GM12864 (cell line): ENCODE data around the gene GET3.
A peak's percentile ranks its signal among the peaks of the same experiment; 100 is the strongest.
"Not testable (repeated sequence)": the region's sequence is repeated elsewhere in the genome, so short reads cannot be mapped to it uniquely, and the experiment has no call there.

Source experiments
- DNase-seq: peaks from one replicate; pipeline ENCODE4 v3.0.0-alpha.2; 2011; ENCODE audit warnings: low read depth
- H3K4me3 ChIP-seq: 2 replicates; pipeline ENCODE4 v1.5.1; 2011; ENCODE audit warnings: mild to moderate bottlenecking, low read depth, low read length, control low read depth
- TF ChIP-seq, protein P1 (sequence below): IDR thresholded peaks from 2 replicates; pipeline ENCODE4 v1.5.1; 2011; ENCODE audit warnings: low read depth, mild to moderate bottlenecking, moderate library complexity, low read length, control low read depth, inconsistent platforms; ENCODE audit errors: missing control alignments

GET3 gene

DNA sequence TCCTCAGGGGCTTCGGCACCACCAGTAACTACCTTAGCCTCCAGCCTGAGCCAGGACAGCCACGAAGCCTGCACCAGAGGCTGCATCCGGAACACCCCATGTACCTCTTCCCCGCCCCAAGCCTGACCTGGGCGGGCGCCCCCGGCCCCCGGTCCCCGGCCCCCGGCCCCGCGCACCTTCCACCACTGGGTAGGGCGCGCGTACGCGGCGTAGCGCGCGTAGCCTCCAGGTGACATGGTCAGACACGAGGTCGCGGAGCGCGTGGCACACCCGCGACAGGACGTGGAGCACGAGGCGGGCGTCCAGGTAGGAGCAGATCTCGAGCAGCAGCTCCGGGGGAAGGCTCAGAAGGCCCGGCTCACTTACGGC is 41.3 kb upstream of the GET3 start:
- TF ChIP-seq, protein P1, sequence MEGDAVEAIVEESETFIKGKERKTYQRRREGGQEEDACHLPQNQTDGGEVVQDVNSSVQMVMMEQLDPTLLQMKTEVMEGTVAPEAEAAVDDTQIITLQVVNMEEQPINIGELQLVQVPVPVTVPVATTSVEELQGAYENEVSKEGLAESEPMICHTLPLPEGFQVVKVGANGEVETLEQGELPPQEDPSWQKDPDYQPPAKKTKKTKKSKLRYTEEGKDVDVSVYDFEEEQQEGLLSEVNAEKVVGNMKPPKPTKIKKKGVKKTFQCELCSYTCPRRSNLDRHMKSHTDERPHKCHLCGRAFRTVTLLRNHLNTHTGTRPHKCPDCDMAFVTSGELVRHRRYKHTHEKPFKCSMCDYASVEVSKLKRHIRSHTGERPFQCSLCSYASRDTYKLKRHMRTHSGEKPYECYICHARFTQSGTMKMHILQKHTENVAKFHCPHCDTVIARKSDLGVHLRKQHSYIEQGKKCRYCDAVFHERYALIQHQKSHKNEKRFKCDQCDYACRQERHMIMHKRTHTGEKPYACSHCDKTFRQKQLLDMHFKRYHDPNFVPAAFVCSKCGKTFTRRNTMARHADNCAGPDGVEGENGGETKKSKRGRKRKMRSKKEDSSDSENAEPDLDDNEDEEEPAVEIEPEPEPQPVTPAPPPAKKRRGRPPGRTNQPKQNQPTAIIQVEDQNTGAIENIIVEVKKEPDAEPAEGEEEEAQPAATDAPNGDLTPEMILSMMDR = no peak
- no peak for DNase-seq
- peak overlapping the region; percentile 95 for H3K4me3 ChIP-seq

DNA sequence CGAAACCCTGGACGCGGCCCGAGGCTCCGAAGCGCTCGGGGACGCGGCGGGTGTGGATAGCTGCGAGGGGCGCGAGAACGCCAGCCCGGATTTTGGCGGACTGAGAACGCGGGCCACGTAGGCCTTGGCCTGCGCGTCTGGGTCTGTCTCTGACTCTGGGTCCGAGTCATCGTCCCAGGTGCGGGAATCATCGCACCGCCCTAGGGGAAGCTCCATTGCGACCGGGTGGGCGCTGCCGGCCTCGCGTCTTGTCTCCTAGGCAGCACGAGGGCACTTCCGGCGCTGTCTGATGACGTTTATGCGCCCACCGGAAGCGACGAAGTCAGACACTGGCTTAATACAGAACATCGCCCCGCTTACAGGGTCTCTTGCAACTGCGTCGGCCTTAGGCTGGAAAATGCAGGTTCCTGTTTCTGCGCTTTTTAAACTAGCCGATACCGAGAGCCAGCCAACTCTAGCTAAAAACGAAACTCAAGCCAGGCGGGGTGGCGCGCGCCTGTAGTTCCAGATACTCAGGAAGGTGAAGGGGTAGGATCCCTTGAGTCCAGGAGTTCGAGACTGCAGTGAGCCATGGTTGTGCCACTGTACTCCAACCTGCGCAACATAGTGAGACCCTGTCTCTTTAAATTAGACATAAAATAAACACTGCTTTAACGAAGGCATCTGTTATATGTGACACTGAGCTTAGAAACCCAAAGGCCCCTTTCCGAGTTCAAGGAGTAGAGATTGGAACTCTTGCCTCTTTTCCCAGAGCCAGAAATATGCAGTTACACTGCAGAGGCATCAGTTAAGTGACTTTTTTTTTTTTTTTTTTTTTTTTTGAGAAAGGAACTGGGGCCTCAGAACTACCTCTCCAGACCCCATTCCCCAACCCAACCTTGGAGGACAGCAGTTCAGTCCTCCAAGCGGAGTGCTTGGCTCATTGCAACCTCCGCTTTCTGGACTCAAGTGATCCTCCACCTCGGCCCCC is 40.6 kb upstream of the GET3 start, which contains the start of gene FBXW9:
TSS of gene FBXW9 (minus strand) at position 266 of the 970 bp plus-strand sequence. CDS start at position 216, 50 bp downstream.
- TF ChIP-seq, protein P1 = peak; percentile 2
- peak; percentile 95 for DNase-seq
- H3K4me3 ChIP-seq = peak within 1 kb of the TSS; percentile 95

DNA sequence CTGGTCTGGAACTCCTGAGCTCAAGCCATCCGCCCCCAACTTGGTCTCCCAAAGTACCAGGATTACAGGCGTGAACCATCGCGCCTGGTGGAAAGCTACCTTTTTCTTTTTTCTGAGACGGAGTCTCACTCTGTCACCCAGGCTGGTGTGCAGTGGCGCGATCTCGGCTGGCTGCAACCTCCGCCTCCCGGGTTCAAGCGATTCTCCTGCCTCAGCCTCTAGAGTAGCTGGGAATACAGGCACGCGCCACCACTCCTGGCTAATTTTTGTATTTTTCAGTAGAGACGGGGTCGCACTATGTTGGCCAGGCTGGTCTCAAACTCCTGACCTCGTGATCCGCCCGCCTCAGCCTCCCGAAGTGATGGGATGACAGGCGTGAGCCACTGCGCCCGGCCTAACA is 39.9 kb upstream of the GET3 start:
- not testable (repeated sequence) for DNase-seq
- peak overlapping the region; percentile 95; the same call in 1 of the 2 replicates for H3K4me3 ChIP-seq

DNA sequence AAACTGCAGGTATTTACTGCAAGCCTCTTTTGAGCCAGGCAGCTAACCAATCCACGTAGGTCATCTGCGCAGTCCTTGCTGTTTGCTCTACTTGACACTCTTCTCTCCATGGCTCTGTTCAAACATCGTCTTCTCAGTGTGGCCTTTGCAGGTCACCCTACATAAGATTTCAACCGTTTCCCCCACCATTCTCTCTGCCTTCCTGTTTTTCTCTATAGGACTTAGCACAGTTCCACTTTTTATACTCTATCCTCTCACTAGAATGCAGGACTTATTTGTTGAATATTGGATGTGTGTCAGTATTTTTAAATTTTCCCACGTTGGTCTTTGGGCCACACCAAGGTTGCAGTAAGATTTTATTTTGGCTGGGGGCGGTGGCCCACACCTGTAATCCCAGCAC is 39.2 kb upstream of the GET3 start:
- H3K4me3 ChIP-seq = no peak overlapping the region
- no peak for DNase-seq
- TF ChIP-seq, protein P1 = no peak

DNA sequence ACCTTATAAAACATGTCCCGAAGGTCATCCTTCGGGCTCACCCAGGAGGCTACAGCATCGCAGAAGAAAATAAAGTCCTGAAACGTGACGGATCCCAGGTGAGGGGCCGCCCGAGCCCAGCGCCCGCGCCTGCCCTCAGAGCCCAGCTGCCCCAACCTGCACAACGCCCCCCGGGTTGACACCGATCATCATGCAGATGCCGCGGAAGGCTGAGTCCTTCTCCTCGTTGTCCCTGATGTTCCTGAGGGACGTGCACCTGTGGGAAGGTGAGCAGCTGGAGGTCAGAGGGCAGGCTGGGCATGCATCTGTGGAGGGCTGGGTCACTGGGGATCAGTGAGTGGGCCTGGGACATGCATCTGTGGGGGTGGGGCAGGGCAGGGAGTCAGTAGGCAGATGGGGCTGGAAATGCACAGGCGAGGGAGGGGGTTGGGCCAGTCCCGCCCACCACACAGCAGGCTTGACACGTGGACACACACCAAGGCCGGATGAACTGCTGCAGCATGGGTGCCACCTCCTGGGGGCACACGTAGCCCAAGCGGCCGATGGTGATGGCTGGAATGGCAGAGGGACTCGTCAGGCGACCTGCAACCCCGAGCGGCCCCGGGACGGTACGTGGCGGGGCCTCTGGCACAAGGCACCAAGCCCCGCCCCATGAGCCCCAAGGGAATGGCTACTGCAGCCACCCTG is 35.6 kb upstream of the GET3 start:
- no peak overlapping the region for H3K4me3 ChIP-seq
- TF ChIP-seq, protein P1 = no peak
- DNase-seq = no peak

DNA sequence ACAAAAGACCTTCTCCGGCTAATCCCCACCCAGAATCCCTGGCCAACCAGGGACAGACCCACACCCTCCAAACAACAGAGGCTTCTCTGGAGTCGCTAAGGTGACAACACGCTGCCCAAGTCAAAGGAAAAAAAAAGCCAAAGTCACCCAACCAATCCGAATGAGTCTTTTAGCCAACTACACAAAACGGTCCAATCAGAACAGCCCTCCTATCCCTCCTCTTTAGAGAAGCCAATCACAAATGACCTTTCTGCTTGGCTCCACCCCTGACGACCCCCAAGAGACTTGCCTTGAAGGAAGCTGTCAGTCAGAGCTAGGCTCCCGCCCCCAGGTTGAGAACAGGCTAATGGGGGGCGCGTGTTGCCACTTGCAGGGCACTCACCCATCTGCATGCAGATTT is 34.3 kb upstream of the GET3 start:
- TF ChIP-seq, protein P1 = no peak
- no peak for DNase-seq
- no peak overlapping the region for H3K4me3 ChIP-seq

DNA sequence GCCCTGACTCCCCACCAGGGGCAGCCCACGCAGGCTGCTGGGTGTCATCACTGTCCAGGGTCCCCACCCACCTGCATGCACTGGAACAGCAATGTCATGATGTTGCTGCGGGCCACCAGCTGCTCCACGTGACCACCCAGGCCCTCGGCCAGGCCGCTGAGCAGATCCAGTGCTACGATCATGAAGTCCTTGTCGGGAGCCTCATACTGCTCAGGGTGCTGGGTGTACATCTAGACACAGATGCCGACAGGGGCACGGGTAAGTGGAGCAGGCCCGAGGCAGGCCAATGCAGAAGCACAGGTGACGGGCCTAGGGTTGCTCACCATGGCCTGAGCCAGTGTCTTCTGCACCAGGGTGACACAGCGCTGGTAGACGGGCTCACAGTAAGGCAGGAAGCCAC is 32.1 kb upstream of the GET3 start:
- TF ChIP-seq, protein P1 = no peak
- no peak for DNase-seq
- H3K4me3 ChIP-seq = no peak overlapping the region
